Measurements from ENCODE around the gene DUSP3. TPM values are rescaled to one million over a fixed set of nuclear protein-coding genes. Genes with fewer than 3 reads are reported as not detected.

The DUSP3 gene
- total RNA-seq, 2 experiments from 2014 or later = 12.2 to 13.5 TPM

- Mint-ChIP-seq H3K27ac (no peak overlapping the region), H3K9me3 (no peaks in the 10 kb centered on the region), H3K36me3 (ENCODE audit: low read depth) (no peaks in the 10 kb centered on the region), H3K4me3 (no peak overlapping the region), H3K4me1 (ENCODE audit: low read depth) (no peaks in the 10 kb centered on the region), H3K27me3 (ENCODE audit: low read depth) (peaks cover 21% of the 10 kb centered on the region)
- CTCF ChIA-PET = interaction anchor here (0.6 to 16.8 kb wide), 24 partner anchors 10 to 277 kb away, joined by 3 to 403 read pairs (median 4); partner anchors contain the start of gene CD300LG
- peak; percentile 98 for DNase-seq
- intact Hi-C loops (cut with micrococcal nuclease) = loop anchor here (1.0 to 2.0 kb wide), 2 partner anchors 66 to 184 kb away; no protein-coding TSS in a partner anchor
Observed at GRCh38 chr17:43760254-43760852, 18.4 kb downstream of the DUSP3 start.

GRCh38 chr17:43759836-43760235 is 18.9 kb downstream of the DUSP3 start:
- no peaks in the 10 kb centered on the region for H3K4me1 Mint-ChIP-seq (ENCODE audit: low read depth)
- peaks cover 21% of the 10 kb centered on the region for H3K27me3 Mint-ChIP-seq (ENCODE audit: low read depth)
- DNase-seq = no peak
- intact Hi-C loops (cut with micrococcal nuclease) = loop anchor here (1.0 to 2.0 kb wide), 2 partner anchors 66 to 183 kb away; no protein-coding TSS in a partner anchor
- CTCF ChIA-PET = interaction anchor here (0.7 to 16.8 kb wide), 15 partner anchors 8 to 212 kb away, joined by 3 to 403 read pairs (median 6); partner anchors contain the start of gene CD300LG
- H3K9me3 Mint-ChIP-seq = no peaks in the 10 kb centered on the region
- H3K36me3 Mint-ChIP-seq (ENCODE audit: low read depth) = no peaks in the 10 kb centered on the region
- H3K27ac Mint-ChIP-seq = no peak overlapping the region
- H3K4me3 Mint-ChIP-seq = no peak overlapping the region

- Mint-ChIP-seq H3K4me3 (no peak within 1 kb of the TSS), H3K4me1 (ENCODE audit: low read depth) (no peaks in the 10 kb centered on the region), H3K9me3 (no peaks in the 10 kb centered on the region), H3K36me3 (ENCODE audit: low read depth) (no peaks in the 10 kb centered on the region), H3K27ac (no peak within 1 kb of the TSS), H3K27me3 (ENCODE audit: low read depth) (peaks cover 24% of the 10 kb centered on the region)
- CTCF ChIA-PET = interaction anchor here (1.2 to 16.8 kb wide), 4 partner anchors 9 to 62 kb away, joined by 3 to 403 read pairs (median 8); no protein-coding TSS in a partner anchor
- DNase-seq = no peak
- intact Hi-C loops (cut with micrococcal nuclease) = no loop called here
Observed at GRCh38 chr17:43758497-43759174, 20.1 kb downstream of the DUSP3 start, which contains the start of gene SOST. TSS of gene SOST (minus strand) at chr17:43758791. CDS start at chr17:43758741, 50 bp downstream.

- no peaks in the 10 kb centered on the region for H3K36me3 Mint-ChIP-seq (ENCODE audit: low read depth)
- CTCF ChIA-PET = interaction anchor here (1.0 to 16.8 kb wide), 4 partner anchors 9 to 181 kb away, joined by 3 to 403 read pairs (median 7); no protein-coding TSS in a partner anchor
- H3K4me3 Mint-ChIP-seq = no peak overlapping the region
- DNase-seq = no peak
- no peak overlapping the region for H3K27ac Mint-ChIP-seq
- no peaks in the 10 kb centered on the region for H3K4me1 Mint-ChIP-seq (ENCODE audit: low read depth)
- H3K9me3 Mint-ChIP-seq = no peaks in the 10 kb centered on the region
- intact Hi-C loops (cut with micrococcal nuclease) = no loop called here
- peaks cover 26% of the 10 kb centered on the region for H3K27me3 Mint-ChIP-seq (ENCODE audit: low read depth)
Observed at GRCh38 chr17:43758086-43758485, 20.7 kb downstream of the DUSP3 start.

- CTCF ChIA-PET = interaction anchor here (0.6 to 16.8 kb wide), 5 partner anchors 9 to 180 kb away, joined by 3 to 403 read pairs (median 3); no protein-coding TSS in a partner anchor
- Mint-ChIP-seq H3K27ac (no peak overlapping the region), H3K36me3 (ENCODE audit: low read depth) (no peaks in the 10 kb centered on the region), H3K9me3 (no peaks in the 10 kb centered on the region), H3K4me3 (no peak overlapping the region), H3K27me3 (ENCODE audit: low read depth) (peaks cover 29% of the 10 kb centered on the region), H3K4me1 (ENCODE audit: low read depth) (no peaks in the 10 kb centered on the region)
- intact Hi-C loops (cut with micrococcal nuclease) = no loop called here
- DNase-seq = no peak
Observed at GRCh38 chr17:43757171-43757660, 21.6 kb downstream of the DUSP3 start.

- intact Hi-C loops (cut with micrococcal nuclease) = no loop called here
- Mint-ChIP-seq H3K4me3 (no peak overlapping the region), H3K9me3 (no peaks in the 10 kb centered on the region), H3K27ac (no peak overlapping the region), H3K27me3 (ENCODE audit: low read depth) (peaks cover 29% of the 10 kb centered on the region), H3K4me1 (ENCODE audit: low read depth) (no peaks in the 10 kb centered on the region), H3K36me3 (ENCODE audit: low read depth) (no peaks in the 10 kb centered on the region)
- CTCF ChIA-PET = interaction anchor here (0.8 to 16.8 kb wide), 4 partner anchors 10 to 60 kb away, joined by 3 to 403 read pairs (median 3); no protein-coding TSS in a partner anchor
- no peak for DNase-seq
Observed at GRCh38 chr17:43756201-43756600, 22.6 kb downstream of the DUSP3 start.

GRCh38 chr17:43755389-43755875 is 23.3 kb downstream of the DUSP3 start:
- Mint-ChIP-seq H3K27me3 (ENCODE audit: low read depth) (peaks cover 33% of the 10 kb centered on the region), H3K9me3 (no peaks in the 10 kb centered on the region), H3K4me3 (no peak overlapping the region), H3K27ac (no peak overlapping the region), H3K4me1 (ENCODE audit: low read depth) (no peaks in the 10 kb centered on the region), H3K36me3 (ENCODE audit: low read depth) (no peaks in the 10 kb centered on the region)
- intact Hi-C loops (cut with micrococcal nuclease) = no loop called here
- DNase-seq = no peak
- CTCF ChIA-PET = interaction anchor here (0.8 to 16.8 kb wide), 3 partner anchors 11 to 59 kb away, joined by 3 to 403 read pairs (median 3); no protein-coding TSS in a partner anchor

GRCh38 chr17:43754947-43755346 is 23.8 kb downstream of the DUSP3 start:
- Mint-ChIP-seq H3K27me3 (ENCODE audit: low read depth) (peaks cover 33% of the 10 kb centered on the region), H3K4me3 (no peak overlapping the region), H3K4me1 (ENCODE audit: low read depth) (no peaks in the 10 kb centered on the region), H3K36me3 (ENCODE audit: low read depth) (no peaks in the 10 kb centered on the region), H3K27ac (no peak overlapping the region), H3K9me3 (no peaks in the 10 kb centered on the region)
- intact Hi-C loops (cut with micrococcal nuclease) = no loop called here
- CTCF ChIA-PET = interaction anchor here (16.8 kb wide), 1 partner anchor 58 kb away, joined by 403 read pairs; no protein-coding TSS in a partner anchor
- DNase-seq = no peak

- H3K4me3 Mint-ChIP-seq = no peak overlapping the region
- no peak for DNase-seq
- H3K27ac Mint-ChIP-seq = no peak overlapping the region
- intact Hi-C loops (cut with micrococcal nuclease) = no loop called here
- no peaks in the 10 kb centered on the region for H3K4me1 Mint-ChIP-seq (ENCODE audit: low read depth)
- no peaks in the 10 kb centered on the region for H3K9me3 Mint-ChIP-seq
- no peaks in the 10 kb centered on the region for H3K36me3 Mint-ChIP-seq (ENCODE audit: low read depth)
- CTCF ChIA-PET = interaction anchor here (16.8 kb wide), 1 partner anchor 57 kb away, joined by 403 read pairs; no protein-coding TSS in a partner anchor
- peaks cover 33% of the 10 kb centered on the region for H3K27me3 Mint-ChIP-seq (ENCODE audit: low read depth)
Observed at GRCh38 chr17:43753493-43754129, 25.2 kb downstream of the DUSP3 start.

- Mint-ChIP-seq H3K4me3 (no peak overlapping the region), H3K4me1 (ENCODE audit: low read depth) (no peaks in the 10 kb centered on the region), H3K27ac (no peak overlapping the region), H3K36me3 (ENCODE audit: low read depth) (no peaks in the 10 kb centered on the region), H3K27me3 (ENCODE audit: low read depth) (peaks cover 15% of the 10 kb centered on the region), H3K9me3 (no peaks in the 10 kb centered on the region)
- intact Hi-C loops (cut with micrococcal nuclease) = no loop called here
- CTCF ChIA-PET = interaction anchor here (2.3 to 16.8 kb wide), 3 partner anchors 11 to 54 kb away, joined by 8 to 403 read pairs (median 20); no protein-coding TSS in a partner anchor
- DNase-seq = no peak
Observed at GRCh38 chr17:43750153-43750552, 28.6 kb downstream of the DUSP3 start.

GRCh38 chr17:43745541-43745940 is 33.2 kb downstream of the DUSP3 start:
- Mint-ChIP-seq H3K27me3 (ENCODE audit: low read depth) (peaks cover 17% of the 10 kb centered on the region), H3K4me3 (no peak overlapping the region), H3K27ac (no peak overlapping the region), H3K4me1 (ENCODE audit: low read depth) (no peaks in the 10 kb centered on the region), H3K9me3 (no peaks in the 10 kb centered on the region), H3K36me3 (ENCODE audit: low read depth) (no peaks in the 10 kb centered on the region)
- DNase-seq = no peak
- intact Hi-C loops (cut with micrococcal nuclease) = no loop called here
- CTCF ChIA-PET = interaction anchor here (0.7 to 1.2 kb wide), 3 partner anchors 11 to 52 kb away, joined by 3 to 6 read pairs (median 3); no protein-coding TSS in a partner anchor
